GM21576 (cell line): ENCODE measurements around the gene SH3RF3.
A peak's percentile ranks its signal among the peaks of the same experiment; 100 is the strongest.
"Not testable (repeated sequence)": the region's sequence is repeated elsewhere in the genome, so short reads cannot be mapped to it uniquely, and the experiment has no call there.

Experiments used
- ATAC-seq: cut with Tn5 transposase; IDR thresholded peaks from one replicate; pipeline ENCODE4 v1.9.1; 2021; ENCODE audit warnings: mild to moderate bottlenecking, moderate library complexity; ENCODE audit not compliant: unreplicated experiment

The SH3RF3 gene

GRCh38 chr2:109213646-109214433, 84.8 kb downstream of the SH3RF3 start:
- peak; percentile 65 for ATAC-seq

GRCh38 chr2:109214651-109215371, 85.8 kb downstream of the SH3RF3 start:
- no peak for ATAC-seq

GRCh38 chr2:109215866-109216265, 86.9 kb downstream of the SH3RF3 start:
- no peak for ATAC-seq

DNA sequence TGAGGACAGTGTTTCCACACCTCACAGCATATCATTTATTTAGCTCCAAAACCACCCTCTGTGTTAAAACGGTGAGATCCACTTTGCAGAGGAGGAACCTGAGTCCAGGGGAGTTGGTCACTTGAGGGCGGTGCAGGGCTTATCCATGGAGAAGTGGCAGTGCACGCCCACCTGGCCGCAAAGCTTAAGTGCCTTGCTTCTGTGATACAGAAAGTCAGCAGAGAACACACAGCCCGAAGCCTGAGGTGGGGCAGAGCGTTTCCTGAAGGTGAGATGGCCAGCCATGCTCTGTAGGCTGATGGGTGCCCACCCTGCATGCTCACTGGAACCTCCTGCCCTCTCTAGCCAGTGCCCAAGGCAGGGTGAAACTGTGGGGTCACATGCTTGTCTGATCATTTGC, 87.3 kb downstream of the SH3RF3 start:
- ATAC-seq, result no peak

GRCh38 chr2:109217362-109218086, 88.5 kb downstream of the SH3RF3 start:
- ATAC-seq, result no peak

DNA sequence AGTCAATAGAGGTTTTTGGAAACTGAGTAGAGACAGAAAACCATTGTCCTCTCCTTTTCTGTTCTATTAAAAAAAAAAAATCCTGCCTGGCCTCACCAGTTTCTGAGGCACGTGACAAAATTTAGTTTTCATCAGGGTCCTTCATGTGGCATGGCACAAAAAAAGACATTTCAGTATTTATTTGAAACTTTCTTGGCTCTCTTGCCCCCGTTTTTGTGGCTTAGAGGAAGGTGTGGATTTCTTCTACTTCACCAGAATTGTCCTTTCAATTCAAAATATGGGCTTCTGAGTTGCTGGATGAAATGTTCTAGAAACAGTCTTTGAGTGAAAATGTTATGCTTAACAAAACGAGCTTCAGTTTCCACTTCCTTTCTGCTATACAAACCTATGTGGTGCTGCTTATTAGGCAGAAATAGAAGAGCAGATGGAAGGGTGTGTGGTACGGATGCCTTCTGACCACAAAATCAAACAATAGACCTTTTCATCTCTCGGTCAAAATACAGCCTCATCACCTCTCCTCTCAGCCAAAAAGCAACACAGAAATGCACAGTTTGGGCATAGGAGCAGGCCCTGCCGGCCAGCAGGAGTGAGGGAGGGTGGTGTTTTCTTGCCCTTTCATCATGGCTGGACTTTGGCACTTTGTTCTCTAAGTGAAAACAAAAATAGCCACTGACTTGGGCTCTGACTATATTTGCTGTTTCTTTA, 89.2 kb downstream of the SH3RF3 start:
- ATAC-seq, result peak; percentile 49

DNA sequence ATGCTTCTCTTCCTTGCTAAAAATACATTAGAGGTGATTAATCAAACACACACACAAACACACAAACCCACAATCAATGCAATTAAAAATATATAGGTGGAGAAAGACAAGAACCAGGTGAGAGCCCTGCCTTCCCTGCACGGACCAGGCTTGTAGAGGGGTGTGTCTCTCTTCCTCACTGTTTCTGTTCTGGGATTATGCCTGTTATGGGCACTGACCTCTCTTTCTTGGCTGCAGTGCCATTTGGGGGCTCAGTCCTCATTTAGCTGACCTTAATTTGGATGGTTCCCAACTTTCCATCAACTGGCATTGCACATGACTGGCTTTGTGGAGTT, 89.8 kb downstream of the SH3RF3 start:
- ATAC-seq, result no peak

DNA sequence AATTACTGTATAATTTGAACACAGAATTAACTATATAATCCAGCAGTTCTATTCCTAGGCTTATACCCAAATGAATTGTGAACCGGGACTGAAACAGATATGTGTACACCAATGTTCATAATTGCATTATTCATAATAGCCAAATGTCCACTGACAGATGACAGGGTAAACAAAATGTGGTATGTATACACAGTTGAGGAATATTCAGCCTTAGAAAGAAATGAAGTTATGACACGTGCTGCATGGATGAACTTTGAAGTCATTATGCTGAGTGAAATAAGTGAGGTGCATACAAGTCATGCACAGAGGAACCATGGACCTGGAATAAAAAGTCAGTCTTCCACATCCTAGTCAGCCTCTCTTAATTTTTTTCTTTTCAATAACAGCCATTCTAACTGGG, 91.9 kb downstream of the SH3RF3 start:
- no peak for ATAC-seq

DNA sequence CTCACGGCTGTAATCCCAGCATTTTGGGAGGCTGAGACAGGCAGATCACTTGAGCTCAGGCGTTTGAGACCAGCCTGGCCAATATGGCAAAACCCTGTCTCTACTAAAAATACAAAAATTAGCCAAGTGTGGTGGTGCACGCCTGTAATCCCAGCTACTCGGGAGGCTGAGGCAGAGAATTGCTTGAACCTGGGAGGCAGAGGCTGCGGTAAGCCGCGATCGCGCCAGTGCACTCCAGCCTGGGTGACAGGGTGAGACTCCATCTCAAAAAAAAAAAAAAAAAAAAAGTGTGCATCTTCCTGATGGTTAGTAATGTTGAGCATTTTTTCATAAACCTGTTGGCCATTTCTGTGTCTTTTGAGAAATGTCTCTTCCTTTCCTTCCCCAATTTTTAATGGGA, 92.3 kb downstream of the SH3RF3 start:
- not testable (repeated sequence) for ATAC-seq

DNA sequence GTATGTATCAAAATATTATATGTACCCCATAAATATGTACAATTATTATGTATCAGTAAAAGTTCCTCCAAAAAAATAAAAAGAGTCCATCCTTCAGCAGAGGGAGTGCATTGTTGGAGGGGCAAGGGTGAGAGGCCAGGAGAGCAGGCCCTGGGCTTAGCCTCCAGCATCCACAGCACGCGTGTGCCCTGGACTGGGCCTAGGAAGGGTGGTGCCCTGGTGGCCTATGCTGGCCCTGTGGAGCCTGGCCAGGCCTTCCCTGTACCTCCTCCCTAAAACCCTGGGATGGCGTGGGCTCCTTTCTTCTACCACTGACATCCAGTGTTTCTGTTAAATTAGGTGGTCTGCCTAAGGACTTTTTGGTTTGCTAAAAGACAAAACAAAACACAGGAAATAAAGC, 93.4 kb downstream of the SH3RF3 start:
- no peak for ATAC-seq

DNA sequence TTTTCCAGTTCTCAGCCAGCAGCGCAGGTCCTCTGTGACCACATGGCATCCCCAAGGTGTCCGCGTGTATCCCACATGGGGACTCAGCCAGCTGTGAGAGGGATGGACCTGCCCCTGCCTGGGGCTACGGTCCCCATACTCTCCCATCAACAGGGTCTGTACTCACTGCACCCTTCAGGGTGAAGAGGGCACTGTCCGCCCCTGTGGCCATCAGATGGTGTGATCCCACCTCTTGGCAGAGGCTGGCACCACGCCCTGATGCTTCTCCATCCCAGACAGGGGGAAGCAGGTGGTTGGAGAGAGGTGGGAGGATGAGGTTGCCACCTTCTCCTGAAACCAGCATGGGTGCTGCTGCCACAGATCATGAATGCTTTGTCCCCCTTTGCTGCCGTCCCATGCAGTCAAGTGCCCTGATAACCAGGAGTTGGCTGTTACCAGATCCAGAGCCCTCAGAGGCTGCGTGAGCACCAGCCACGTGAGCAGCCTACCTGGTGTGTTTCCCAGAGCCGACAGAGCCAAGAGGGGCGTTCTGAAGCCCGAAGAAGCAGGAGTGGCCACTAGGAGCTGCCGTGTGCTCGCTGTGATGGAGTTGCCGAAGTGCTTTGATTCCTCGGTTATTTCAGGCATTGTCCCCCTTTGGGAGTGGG, 93.9 kb downstream of the SH3RF3 start:
- ATAC-seq, result no peak

DNA sequence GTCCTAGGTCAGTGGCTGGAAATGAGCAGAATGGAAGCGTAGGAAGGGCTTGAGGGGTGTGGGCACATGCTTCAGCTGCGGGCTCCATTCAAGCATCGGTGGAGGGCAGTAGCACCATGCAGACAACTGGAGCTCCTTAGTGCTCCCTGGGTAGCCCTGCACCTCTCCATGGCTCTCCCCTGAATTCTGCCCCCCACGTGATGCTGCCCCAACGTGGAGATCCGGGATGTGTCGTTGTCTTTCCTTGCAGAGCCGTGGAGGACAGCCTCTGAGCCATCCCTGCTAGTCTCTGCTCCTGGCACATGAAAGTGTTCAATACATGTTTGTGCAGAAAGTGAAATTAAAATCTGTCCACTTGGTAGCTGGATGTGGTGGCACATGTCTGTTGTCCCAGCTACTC, 94.5 kb downstream of the SH3RF3 start:
- ATAC-seq, result no peak

- not testable (repeated sequence) for ATAC-seq
Measured at GRCh38 chr2:109224341-109224740, 95.3 kb downstream of the SH3RF3 start.

GRCh38 chr2:109225170-109225782, 96.3 kb downstream of the SH3RF3 start:
- ATAC-seq, result no peak

- no peak for ATAC-seq
Measured at GRCh38 chr2:109226128-109226527, 97.1 kb downstream of the SH3RF3 start.

DNA sequence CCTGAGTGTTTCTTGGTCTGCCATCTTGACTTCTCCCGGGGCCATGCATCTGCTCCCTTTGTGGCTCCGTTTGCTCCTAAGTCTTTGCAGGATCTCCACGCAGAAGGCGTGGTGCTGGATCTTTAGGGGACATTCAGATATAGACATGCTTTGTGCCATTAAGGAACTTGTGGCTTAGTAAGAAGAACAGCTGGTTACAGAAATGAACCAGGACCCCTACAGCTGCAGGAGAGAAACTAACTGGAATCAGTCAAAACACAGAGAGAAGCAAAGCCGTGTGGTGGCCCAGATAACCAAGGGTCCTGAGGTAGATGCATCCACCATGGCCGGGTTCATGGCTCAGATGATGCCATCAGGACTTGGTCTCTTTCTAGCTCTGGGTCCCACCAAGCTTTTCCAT, 97.6 kb downstream of the SH3RF3 start:
- ATAC-seq, result no peak

DNA sequence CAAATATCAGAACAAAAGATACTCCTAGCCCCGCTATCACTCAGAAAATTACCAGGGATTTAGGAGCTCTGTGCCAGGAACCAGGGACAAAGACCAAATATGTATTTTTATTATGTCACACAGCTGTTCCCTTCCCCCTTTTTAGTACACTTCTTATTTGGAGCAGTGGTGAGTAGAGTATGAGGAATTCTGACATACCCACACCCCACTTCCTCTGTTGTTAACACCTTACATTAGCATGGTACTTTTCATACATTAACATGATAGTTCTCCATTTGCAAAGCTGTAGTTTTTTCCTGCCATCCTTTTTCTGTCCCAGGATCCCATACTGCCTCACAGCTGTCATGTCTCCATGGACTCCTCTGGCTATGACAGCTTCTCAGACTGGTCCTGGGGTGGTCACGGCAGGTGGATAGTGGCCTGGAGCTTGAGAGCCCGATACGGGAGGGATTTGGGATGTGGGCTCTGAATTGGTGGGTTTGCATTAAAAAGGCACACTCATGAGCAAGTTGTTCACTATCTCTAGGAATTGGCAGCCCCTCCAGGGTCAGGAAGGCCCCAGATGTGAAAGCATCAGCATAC, 100.2 kb downstream of the SH3RF3 start:
- ATAC-seq, result no peak

DNA sequence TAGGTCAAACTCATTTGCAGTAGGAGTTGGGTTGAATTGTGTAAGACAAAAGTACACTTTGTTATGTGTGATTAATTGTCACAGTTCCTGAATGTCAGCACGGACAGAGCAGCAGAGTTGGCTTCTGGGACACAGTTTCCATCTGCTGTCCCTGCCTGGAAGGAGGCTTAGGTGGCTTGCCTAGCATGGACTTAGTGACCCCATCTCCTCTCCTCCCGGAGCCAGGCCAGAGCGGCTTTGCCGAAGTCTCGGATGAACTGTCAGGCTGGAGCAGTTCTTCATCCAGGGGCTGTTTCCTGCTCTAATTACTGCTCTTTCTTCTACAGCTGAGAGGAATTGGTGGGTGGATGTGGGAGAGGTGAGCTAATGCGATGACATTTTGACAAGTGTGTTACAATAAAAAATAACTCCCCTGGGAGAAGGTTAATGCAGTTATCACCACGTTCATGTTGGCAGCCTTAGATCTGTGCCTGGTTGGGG, 102.0 kb downstream of the SH3RF3 start:
- no peak for ATAC-seq

DNA sequence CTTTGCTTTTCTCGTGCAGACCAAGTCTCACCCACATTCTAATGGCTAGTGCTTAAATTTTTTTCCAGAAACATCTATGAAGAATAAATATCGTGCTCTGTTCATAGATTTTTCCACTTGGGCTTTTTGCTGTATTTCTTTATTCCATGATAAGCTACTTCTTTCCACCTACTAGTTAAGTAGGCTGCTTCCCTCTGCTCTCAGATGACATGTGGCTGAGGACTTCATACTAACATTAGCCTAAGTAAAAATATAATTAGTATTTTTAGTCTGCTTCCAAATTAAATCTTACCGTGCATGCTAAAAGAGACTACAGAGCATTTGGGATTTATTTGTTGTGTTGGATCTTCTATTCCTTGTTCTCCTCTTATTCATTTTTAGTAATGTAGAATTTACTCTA, 102.4 kb downstream of the SH3RF3 start:
- ATAC-seq, result no peak
